HepG2 (cell line): ENCODE measurements around the gene MILR1. TPM values are rescaled to one million over a fixed set of nuclear protein-coding genes. Genes with fewer than 3 reads are reported as not detected.

Source experiments
- BCLAF1 ChIP-seq: fragments of 450-650 bp; IDR thresholded peaks from 2 replicates; pipeline ENCODE4 v1.6.1; 2017; ENCODE audit warnings: mild to moderate bottlenecking
- MAF1 ChIP-seq: sonication (generic); formaldehyde crosslinking; IDR thresholded peaks from 2 replicates; pipeline ENCODE4 v1.5.0; 2020; ENCODE audit warnings: missing genetic modification reagents, borderline replicate concordance
- ZNF33B ChIP-seq: sonication (generic); formaldehyde crosslinking; IDR thresholded peaks from 2 replicates; pipeline ENCODE4 v1.5.1; 2020; ENCODE audit warnings: mild to moderate bottlenecking, missing genetic modification reagents
- polyA plus RNA-seq, 8 experiments: library from polyadenylated mRNA; depleted of rRNA in 3 of 8; stranded (reverse) in 7 of 8; unstranded in 1 of 8; fragments of >200 nt; fragmentation: Illumina TruSeq in 4 of 8; extraction: Trizol in 4 of 8; gene quantifications; 2 replicates each; pipeline versions ENCODE4 v1.2.1 to v1.2.3, GENCODE V29; 2011 to 2016; ENCODE audit warnings: low read depth in 4 of 8, missing spikeins in 1 of 8, mixed read lengths in 1 of 8; ENCODE audit not compliant: insufficient read depth in 1 of 8
- total RNA-seq, 5 experiments: library from RNA; depleted of rRNA; stranded (reverse); fragments of >200 nt; fragmentation: Illumina TruSeq; extraction: Trizol; gene quantifications; 2 replicates each; pipeline ENCODE4 v1.2.3, GENCODE V29; 2016; ENCODE audit warnings: low read depth in 1 of 5
- TF ChIP-seq, protein P1 (sequence below): sonication (generic); formaldehyde crosslinking; IDR thresholded peaks from 2 replicates; pipeline ENCODE4 v1.5.0; 2020; ENCODE audit warnings: mild to moderate bottlenecking, missing genetic modification reagents, borderline replicate concordance
- TF ChIP-seq, protein P2 (sequence below): IDR thresholded peaks from 2 replicates; pipeline ENCODE4 v1.6.1; 2016; ENCODE audit warnings: low read depth, missing genetic modification reagents, missing compliant biosample characterization
- TF ChIP-seq, protein P3 (sequence below): sonication (generic); formaldehyde crosslinking; IDR thresholded peaks from 2 replicates; pipeline ENCODE4; 2020; ENCODE audit warnings: missing genetic modification reagents, mild to moderate bottlenecking, borderline replicate concordance

The MILR1 gene
- total and polyA plus RNA-seq, 2 of the 13 experiments (the other 11 are each of a cell fraction or from before 2014, with no cell fraction given), result 0.27 to 1.7 TPM

GRCh38 chr17:64420143-64420670 lies 28.7 kb upstream of the MILR1 start (continued):
- TF ChIP-seq, protein P1, sequence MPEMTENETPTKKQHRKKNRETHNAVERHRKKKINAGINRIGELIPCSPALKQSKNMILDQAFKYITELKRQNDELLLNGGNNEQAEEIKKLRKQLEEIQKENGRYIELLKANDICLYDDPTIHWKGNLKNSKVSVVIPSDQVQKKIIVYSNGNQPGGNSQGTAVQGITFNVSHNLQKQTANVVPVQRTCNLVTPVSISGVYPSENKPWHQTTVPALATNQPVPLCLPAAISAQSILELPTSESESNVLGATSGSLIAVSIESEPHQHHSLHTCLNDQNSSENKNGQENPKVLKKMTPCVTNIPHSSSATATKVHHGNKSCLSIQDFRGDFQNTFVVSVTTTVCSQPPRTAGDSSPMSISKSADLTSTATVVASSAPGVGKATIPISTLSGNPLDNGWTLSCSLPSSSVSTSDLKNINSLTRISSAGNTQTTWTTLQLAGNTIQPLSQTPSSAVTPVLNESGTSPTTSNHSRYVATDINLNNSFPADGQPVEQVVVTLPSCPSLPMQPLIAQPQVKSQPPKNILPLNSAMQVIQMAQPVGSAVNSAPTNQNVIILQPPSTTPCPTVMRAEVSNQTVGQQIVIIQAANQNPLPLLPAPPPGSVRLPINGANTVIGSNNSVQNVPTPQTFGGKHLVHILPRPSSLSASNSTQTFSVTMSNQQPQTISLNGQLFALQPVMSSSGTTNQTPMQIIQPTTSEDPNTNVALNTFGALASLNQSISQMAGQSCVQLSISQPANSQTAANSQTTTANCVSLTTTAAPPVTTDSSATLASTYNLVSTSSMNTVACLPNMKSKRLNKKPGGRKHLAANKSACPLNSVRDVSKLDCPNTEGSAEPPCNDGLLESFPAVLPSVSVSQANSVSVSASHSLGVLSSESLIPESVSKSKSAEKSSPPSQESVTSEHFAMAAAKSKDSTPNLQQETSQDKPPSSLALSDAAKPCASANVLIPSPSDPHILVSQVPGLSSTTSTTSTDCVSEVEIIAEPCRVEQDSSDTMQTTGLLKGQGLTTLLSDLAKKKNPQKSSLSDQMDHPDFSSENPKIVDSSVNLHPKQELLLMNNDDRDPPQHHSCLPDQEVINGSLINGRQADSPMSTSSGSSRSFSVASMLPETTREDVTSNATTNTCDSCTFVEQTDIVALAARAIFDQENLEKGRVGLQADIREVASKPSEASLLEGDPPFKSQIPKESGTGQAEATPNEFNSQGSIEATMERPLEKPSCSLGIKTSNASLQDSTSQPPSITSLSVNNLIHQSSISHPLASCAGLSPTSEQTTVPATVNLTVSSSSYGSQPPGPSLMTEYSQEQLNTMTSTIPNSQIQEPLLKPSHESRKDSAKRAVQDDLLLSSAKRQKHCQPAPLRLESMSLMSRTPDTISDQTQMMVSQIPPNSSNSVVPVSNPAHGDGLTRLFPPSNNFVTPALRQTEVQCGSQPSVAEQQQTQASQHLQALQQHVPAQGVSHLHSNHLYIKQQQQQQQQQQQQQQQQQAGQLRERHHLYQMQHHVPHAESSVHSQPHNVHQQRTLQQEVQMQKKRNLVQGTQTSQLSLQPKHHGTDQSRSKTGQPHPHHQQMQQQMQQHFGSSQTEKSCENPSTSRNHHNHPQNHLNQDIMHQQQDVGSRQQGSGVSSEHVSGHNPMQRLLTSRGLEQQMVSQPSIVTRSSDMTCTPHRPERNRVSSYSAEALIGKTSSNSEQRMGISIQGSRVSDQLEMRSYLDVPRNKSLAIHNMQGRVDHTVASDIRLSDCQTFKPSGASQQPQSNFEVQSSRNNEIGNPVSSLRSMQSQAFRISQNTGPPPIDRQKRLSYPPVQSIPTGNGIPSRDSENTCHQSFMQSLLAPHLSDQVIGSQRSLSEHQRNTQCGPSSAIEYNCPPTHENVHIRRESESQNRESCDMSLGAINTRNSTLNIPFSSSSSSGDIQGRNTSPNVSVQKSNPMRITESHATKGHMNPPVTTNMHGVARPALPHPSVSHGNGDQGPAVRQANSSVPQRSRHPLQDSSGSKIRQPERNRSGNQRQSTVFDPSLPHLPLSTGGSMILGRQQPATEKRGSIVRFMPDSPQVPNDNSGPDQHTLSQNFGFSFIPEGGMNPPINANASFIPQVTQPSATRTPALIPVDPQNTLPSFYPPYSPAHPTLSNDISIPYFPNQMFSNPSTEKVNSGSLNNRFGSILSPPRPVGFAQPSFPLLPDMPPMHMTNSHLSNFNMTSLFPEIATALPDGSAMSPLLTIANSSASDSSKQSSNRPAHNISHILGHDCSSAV (CRISPR knock-in tag), result no peak
- TF ChIP-seq BCLAF1, result no peak
- TF ChIP-seq, protein P2, sequence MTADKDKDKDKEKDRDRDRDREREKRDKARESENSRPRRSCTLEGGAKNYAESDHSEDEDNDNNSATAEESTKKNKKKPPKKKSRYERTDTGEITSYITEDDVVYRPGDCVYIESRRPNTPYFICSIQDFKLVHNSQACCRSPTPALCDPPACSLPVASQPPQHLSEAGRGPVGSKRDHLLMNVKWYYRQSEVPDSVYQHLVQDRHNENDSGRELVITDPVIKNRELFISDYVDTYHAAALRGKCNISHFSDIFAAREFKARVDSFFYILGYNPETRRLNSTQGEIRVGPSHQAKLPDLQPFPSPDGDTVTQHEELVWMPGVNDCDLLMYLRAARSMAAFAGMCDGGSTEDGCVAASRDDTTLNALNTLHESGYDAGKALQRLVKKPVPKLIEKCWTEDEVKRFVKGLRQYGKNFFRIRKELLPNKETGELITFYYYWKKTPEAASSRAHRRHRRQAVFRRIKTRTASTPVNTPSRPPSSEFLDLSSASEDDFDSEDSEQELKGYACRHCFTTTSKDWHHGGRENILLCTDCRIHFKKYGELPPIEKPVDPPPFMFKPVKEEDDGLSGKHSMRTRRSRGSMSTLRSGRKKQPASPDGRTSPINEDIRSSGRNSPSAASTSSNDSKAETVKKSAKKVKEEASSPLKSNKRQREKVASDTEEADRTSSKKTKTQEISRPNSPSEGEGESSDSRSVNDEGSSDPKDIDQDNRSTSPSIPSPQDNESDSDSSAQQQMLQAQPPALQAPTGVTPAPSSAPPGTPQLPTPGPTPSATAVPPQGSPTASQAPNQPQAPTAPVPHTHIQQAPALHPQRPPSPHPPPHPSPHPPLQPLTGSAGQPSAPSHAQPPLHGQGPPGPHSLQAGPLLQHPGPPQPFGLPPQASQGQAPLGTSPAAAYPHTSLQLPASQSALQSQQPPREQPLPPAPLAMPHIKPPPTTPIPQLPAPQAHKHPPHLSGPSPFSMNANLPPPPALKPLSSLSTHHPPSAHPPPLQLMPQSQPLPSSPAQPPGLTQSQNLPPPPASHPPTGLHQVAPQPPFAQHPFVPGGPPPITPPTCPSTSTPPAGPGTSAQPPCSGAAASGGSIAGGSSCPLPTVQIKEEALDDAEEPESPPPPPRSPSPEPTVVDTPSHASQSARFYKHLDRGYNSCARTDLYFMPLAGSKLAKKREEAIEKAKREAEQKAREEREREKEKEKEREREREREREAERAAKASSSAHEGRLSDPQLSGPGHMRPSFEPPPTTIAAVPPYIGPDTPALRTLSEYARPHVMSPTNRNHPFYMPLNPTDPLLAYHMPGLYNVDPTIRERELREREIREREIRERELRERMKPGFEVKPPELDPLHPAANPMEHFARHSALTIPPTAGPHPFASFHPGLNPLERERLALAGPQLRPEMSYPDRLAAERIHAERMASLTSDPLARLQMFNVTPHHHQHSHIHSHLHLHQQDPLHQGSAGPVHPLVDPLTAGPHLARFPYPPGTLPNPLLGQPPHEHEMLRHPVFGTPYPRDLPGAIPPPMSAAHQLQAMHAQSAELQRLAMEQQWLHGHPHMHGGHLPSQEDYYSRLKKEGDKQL, result no peak
- no peak for TF ChIP-seq ZNF33B (CRISPR knock-in tag)
- TF ChIP-seq, protein P3, sequence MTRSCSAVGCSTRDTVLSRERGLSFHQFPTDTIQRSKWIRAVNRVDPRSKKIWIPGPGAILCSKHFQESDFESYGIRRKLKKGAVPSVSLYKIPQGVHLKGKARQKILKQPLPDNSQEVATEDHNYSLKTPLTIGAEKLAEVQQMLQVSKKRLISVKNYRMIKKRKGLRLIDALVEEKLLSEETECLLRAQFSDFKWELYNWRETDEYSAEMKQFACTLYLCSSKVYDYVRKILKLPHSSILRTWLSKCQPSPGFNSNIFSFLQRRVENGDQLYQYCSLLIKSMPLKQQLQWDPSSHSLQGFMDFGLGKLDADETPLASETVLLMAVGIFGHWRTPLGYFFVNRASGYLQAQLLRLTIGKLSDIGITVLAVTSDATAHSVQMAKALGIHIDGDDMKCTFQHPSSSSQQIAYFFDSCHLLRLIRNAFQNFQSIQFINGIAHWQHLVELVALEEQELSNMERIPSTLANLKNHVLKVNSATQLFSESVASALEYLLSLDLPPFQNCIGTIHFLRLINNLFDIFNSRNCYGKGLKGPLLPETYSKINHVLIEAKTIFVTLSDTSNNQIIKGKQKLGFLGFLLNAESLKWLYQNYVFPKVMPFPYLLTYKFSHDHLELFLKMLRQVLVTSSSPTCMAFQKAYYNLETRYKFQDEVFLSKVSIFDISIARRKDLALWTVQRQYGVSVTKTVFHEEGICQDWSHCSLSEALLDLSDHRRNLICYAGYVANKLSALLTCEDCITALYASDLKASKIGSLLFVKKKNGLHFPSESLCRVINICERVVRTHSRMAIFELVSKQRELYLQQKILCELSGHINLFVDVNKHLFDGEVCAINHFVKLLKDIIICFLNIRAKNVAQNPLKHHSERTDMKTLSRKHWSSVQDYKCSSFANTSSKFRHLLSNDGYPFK (CRISPR knock-in tag), result no peak
- TF ChIP-seq MAF1 (CRISPR knock-in tag), result no peak
